Right cardiac atrium (tissue), 5 donors: Measurements from ENCODE around the gene KDM1B. TPM values are rescaled to one million over a fixed set of nuclear protein-coding genes. Genes with fewer than 3 reads are reported as not detected.

ENCODE experiments used
- ATAC-seq, 2 donors: fragments of 200-7000 bp; cut with Tn5 transposase; one replicate each; pipeline versions ENCODE4 v1.8.0 to v1.9.1; 2020; ENCODE audit warnings: moderate library complexity in 2 of 2, mild to moderate bottlenecking in 1 of 2
- DNase-seq, 3 donors: peaks; one replicate each; pipeline ENCODE4 v3.0.0-alpha.2; 2020
- H3K27ac ChIP-seq: one replicate; pipeline ENCODE4 v1.5.1; 2013; ENCODE audit warnings: mild to moderate bottlenecking, low read length, control low read depth, moderate library complexity
- H3K27me3 ChIP-seq: one replicate; pipeline ENCODE4 v1.6.1; 2013; ENCODE audit not compliant: control insufficient read depth, insufficient read depth
- H3K4me1 ChIP-seq: one replicate; pipeline ENCODE4 v1.6.1; 2013; ENCODE audit warnings: low read length; ENCODE audit not compliant: control insufficient read depth, insufficient read depth
- H3K4me3 ChIP-seq: one replicate; pipeline ENCODE4 v1.5.1; 2013; ENCODE audit warnings: low read length, control low read depth
- H3K9me3 ChIP-seq: one replicate; pipeline ENCODE4 v1.6.1; 2013; ENCODE audit warnings: low read length; ENCODE audit not compliant: control insufficient read depth
- WGBS: extraction: QIAGEN DNeasy Blood & Tissue Kit; methylation state at CpG from one replicate; pipeline ENCODE4 v1.1.7; 2013; 5-methylcytosine and 5-hydroxymethylcytosine counted together
- intact Hi-C, 4 donors: fragments of 100-400 bp; cut with DNase I; formaldehyde crosslinking; loops; one replicate each; pipeline versions ENCODE4 v1.11.0 to v1.14.0; 2022 to 2023
- polyA plus RNA-seq: library from polyadenylated mRNA; stranded (reverse); fragments of 200-250 nt; gene quantifications from one replicate; pipeline ENCODE4 v1.2.3, GENCODE V29; 2013
- total RNA-seq, 4 donors: library from RNA; stranded (reverse); fragmentation: NEBNext Ultra II Directional; extraction: Animal tissue kit (Norgen Biotek cat#: 25700); gene quantifications; one replicate each; pipeline ENCODE4 v1.2.1, GENCODE V29; 2021
- donor health status: healthy with polysubstance abuse.
- donor health status: DM: no; HTN: yes; CAD: no.
- donor health status: DM: no; HTN: no; CAD: no.
- donor health status: DM: no; HTN: yes; CAD: no; lungs with severe emphysema.
- donor health status: DM: yes; HTN: yes; CAD: no.

KDM1B gene
- total and polyA plus RNA-seq, 5 donors: 4.0 to 14.9 (median 14.6) TPM

DNA sequence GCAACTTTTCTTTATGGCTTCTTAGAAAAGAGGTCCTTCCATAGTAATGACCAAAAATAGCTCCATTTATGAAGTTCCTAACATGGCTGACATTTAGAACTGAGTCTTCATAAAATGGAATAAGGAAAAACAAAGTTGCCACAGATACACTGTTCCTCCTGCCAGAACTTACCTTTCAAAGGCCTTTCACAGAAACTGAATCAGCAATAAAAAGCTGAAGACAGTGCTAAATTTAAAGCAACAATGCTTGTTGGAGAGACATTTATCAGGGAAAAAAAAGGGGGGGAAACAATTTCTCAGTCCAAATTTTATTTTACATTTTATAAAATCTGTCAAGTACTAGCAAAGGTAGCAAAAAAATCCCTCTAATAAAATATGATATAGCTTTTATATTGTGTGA lies 91.8 kb downstream of the KDM1B start:
- Histone ChIP-seq H3K9me3 (no peaks in the 10 kb centered on the region), H3K4me1 (peaks cover 2% of the 10 kb centered on the region), H3K4me3 (no peak overlapping the region), H3K27ac (no peak overlapping the region), H3K27me3 (no peaks in the 10 kb centered on the region)
- intact Hi-C loops: no loop called here
- DNase-seq: no peak
- no peak for ATAC-seq

DNA sequence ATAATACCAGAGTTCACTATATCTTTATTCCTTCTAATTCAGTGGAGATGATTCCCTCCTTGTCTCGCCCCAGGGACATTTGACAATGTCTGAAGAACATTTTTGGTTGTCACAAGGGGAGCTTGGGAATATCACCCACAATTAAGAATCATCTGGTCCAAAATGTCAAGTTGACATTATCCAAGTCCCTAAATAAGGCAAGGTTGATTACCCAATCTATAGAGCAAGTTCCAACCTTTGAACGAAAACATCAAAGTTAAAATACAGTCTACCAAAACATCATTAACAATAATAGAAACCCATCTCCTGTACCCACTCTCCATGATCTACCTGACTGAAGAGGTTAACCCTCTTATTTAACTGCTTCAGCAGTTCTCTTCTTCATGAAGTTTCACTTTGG lies 93.5 kb downstream of the KDM1B start:
- Histone ChIP-seq H3K4me3 (no peak overlapping the region), H3K27ac (no peak overlapping the region), H3K27me3 (no peaks in the 10 kb centered on the region), H3K4me1 (no peaks in the 10 kb centered on the region), H3K9me3 (no peaks in the 10 kb centered on the region)
- intact Hi-C loops: no loop called here
- DNase-seq (no peak), ATAC-seq (no peak)
- 94% methylated on average over 2 of the region's 2 CpGs for WGBS

DNA sequence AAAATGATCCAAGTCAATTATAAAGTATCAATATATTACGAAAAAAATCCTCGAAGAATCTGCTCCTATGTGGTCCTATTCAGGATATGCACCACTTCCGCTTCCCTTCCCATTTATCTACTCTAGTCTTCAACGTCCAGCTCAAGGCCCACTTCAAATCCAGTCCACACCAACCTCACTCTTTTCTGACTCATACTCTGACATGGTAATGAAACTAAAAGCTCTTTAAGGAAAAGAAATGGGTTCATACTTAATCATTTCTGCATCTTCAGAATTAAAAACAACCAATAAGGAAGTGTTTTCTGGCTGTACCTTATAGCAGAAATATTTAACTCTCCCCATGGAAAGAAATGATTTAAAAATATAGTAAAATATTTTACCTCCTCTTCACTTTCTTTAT lies 94.0 kb downstream of the KDM1B start:
- intact Hi-C loops: no loop called here
- no peak overlapping the region for H3K27ac ChIP-seq
- no peaks in the 10 kb centered on the region for H3K9me3 ChIP-seq
- H3K4me1 ChIP-seq: no peaks in the 10 kb centered on the region
- ATAC-seq (no peak), DNase-seq (no peak)
- 85% methylated on average over 4 of the region's 4 CpGs for WGBS
- H3K27me3 ChIP-seq: no peaks in the 10 kb centered on the region
- H3K4me3 ChIP-seq: no peak overlapping the region

DNA sequence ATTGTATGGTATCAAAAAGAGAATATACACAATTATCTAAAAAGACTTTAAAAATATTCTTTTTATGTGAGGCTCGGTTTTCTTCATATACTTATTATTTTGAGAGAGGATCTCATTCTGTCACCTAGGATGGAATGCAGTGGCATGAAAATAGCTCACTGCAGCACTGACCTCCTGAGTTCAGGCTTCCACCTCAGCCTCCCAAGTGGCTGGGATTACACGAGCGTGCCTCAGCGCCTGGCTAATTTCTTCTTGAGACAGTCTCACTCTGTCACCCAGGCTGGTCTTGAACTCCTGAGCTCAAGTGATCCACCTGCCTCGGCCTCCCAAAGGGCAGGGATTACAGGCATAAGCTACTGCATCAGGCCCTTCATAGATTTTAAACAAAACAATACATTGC lies 98.4 kb downstream of the KDM1B start:
- H3K4me3 ChIP-seq: no peak overlapping the region
- peak overlapping the region; percentile 55 for H3K27ac ChIP-seq
- 63% methylated on average over 5 of the region's 5 CpGs for WGBS
- no peak for DNase-seq
- no peaks in the 10 kb centered on the region for H3K4me1 ChIP-seq
- peak in 1 of 2 donors; percentile 41 for ATAC-seq
- intact Hi-C loops: no loop called here
- no peaks in the 10 kb centered on the region for H3K9me3 ChIP-seq
- no peaks in the 10 kb centered on the region for H3K27me3 ChIP-seq

DNA sequence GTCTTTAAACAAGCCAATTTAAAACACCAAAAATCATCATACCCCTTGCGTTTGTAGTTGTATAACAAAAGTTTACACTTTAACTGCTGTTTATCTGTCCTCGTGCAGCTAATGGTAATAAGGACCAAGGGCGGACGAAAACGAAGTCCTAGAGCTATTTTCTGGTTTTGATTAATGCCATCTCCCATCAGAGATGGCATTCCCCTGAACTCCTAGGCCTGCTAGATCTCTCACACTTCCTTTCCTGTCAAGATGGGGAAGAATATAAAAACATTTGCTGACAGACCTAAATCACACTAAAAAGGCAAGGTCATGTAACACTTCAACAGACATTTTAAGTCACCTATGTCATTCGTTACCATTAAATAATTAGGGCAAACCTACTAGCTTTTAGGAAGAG lies 99.6 kb downstream of the KDM1B start:
- Histone ChIP-seq H3K9me3 (no peaks in the 10 kb centered on the region), H3K27ac (no peak overlapping the region), H3K4me3 (no peak overlapping the region), H3K27me3 (no peaks in the 10 kb centered on the region), H3K4me1 (no peaks in the 10 kb centered on the region)
- 59% methylated on average over 6 of the region's 6 CpGs for WGBS
- ATAC-seq (no peak), DNase-seq (no peak)
- intact Hi-C loops: no loop called here

DNA sequence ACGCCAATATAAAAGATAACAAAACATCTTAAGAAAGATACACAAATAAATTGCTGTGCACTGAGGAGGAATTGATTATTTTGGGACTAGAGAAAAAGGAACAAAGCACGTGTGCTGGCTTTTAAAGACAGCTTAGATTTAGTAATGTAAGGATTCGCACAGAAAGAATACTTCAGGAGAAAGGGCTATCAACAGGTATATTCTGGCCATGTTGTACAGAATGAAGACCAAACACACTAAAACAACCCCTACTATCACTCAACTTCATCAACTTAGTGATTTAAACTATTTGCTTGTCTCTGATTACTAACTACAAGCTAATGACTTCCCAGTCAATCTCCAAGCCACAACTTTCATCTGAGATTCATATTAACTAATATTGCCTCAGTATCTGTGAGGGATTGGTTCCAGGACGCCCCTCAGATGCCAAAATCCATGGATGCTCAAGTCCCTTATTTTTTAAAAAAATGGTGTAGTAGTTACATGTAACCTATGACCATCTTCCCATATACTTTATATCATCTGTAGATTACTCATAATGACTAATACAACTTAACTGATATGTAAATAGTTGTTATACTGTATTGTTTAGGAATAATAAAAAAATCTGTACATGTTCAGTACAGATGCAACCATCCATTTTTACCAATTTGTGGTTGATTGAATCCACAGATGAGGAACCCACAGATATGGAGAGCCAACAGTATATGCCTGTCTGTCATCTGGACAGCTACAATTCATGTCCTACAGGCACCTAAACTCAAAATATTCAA lies 104.6 kb downstream of the KDM1B start:
- intact Hi-C loops: no loop called here
- no peaks in the 10 kb centered on the region for H3K27me3 ChIP-seq
- no peak for DNase-seq
- no peaks in the 10 kb centered on the region for H3K9me3 ChIP-seq
- H3K4me1 ChIP-seq: peaks cover 3% of the 10 kb centered on the region
- no peak overlapping the region for H3K27ac ChIP-seq
- 81% methylated on average over 4 of the region's 4 CpGs for WGBS
- no peak overlapping the region for H3K4me3 ChIP-seq
- no peak for ATAC-seq

DNA sequence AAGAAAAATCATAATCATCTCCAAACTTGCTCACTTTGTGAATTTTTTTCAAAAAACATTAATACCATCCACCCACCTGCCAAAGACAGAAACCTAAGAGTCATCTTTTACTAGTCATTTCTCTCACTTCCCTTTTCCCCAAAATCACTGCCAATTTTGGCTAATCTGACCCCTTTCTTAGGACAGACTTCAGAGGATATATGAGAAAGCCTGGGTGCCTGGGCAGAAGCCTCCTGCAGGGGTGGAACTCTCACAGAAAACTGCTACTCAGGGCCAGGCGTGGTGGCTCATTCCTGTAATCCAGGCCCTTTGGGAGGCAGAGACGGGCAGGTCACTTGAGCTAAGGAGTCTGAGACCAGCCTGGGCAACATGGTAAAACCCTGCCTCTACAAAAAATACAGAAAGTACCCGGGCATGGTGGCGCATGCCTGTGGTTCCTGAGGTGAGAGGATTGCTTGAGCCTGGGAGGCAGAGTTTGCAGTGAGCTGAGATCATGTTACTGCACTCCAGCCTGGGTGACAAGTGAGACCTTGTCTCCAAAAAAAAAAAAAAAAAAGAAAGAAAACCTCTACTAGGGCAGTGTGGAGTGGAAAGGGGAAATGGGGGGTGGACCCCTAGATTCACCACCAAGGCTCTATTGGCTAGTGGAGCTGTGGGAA lies 105.4 kb downstream of the KDM1B start:
- Histone ChIP-seq H3K9me3 (no peaks in the 10 kb centered on the region), H3K4me1 (peaks cover 3% of the 10 kb centered on the region), H3K27ac (peak overlapping the region; percentile 51), H3K27me3 (no peaks in the 10 kb centered on the region), H3K4me3 (no peak overlapping the region)
- ATAC-seq (no peak), DNase-seq (peak in 2 of 3 donors; percentile 49 to 58)
- 55% methylated on average over 4 of the region's 4 CpGs for WGBS
- intact Hi-C loops: no loop called here

DNA sequence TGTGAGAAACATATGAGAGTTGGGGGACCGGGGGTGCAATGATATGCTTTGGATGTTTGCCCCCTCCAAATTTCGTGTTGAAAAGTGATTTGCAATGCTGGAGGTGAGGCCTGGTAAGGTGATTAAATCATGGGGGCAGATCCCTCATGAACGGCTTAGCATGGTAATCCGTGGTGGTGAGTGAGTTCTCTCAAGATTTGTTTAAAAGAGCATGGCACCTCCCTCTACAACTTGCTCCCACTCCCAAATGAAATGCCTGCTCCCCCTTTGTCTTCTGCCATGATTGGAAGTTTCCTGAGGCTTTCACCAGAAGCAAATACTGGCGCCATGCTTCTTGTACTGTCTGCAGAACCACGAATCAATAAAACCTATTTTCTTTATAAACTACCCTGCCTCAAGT lies 106.7 kb downstream of the KDM1B start:
- Histone ChIP-seq H3K9me3 (no peaks in the 10 kb centered on the region), H3K4me3 (no peak overlapping the region), H3K27me3 (no peaks in the 10 kb centered on the region), H3K4me1 (peaks cover 3% of the 10 kb centered on the region), H3K27ac (no peak overlapping the region)
- no peak for ATAC-seq
- no peak for DNase-seq
- intact Hi-C loops: no loop called here
- 70% methylated on average over 6 of the region's 6 CpGs for WGBS

DNA sequence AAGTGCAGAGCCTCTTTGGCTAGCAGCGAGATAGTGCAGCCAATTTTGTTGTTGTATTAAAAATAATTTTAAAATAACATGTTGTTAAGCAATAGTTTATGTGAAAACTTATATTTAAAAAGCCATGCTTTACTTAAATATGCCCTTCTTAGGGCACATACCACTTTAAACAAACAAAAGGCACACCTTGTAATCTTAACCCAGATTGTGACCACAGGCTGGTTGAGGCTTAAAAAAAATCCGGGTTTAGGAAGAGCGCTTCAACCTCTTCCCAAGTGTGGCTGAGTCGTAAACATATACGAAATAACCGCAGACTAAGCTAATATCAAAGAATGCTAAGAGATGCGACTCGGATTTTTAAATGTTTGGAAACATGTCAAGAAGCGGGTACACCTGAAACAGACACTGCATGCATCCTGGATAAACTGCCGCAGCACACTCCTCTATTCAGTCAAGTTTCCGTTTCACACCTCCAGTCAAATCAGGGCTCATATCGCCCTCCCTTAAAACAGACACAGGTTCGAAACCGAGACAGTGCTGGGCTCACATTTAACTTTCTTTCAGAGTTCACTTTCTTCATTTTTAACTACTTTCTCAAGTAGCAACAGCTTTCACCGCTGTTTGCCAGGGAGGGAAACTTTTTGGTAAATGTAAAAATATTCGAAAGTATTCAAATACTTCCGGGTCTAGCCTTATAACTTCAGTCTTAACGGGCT lies 107.6 kb downstream of the KDM1B start:
- H3K4me1 ChIP-seq: peaks cover 3% of the 10 kb centered on the region
- no peaks in the 10 kb centered on the region for H3K9me3 ChIP-seq
- 6% methylated on average over 18 of the region's 18 CpGs for WGBS
- no peak for ATAC-seq
- H3K27me3 ChIP-seq: no peaks in the 10 kb centered on the region
- H3K4me3 ChIP-seq: peak overlapping the region; percentile 97
- no peak overlapping the region for H3K27ac ChIP-seq
- intact Hi-C loops: no loop called here
- no peak for DNase-seq

DNA sequence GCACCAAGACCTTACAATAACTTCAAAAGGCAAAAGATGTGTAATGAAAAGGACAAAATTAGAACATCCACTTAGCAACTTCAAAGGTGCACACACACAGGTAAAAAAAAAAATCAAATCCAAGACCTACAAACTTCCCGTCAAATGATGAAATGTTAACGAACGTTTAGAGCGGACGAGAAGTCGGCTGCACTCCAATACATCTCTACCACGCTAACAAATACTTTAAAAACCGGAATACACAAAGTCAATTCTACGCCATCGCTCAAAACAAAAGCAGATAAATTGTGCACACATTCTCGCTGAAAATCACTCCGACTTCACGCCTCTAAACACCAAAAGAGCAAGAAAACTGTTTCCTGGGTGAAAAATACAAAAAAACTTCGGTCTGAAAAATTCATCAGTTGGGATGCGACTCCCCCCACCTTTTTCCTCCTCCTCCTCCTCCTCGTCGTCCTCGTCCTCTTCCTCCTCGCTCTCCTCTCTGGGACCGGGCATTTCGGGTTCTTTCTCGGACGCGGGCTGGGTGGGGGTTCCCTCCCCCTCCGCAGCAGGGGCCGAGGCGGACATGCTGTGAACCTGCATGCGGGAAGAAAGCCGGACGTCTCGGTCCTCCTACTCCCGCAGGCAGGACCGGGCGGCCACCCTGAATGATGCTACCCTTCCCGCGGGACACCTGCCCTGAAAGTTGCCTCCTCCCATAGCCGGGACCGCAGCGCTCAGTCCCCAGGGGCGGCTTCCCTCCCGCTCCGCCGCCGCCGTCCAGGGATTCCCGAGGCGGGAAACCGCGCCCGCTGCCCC lies 108.4 kb downstream of the KDM1B start:
- H3K4me1 ChIP-seq: peaks cover 3% of the 10 kb centered on the region
- under 1% methylated on average over 50 of the region's 50 CpGs for WGBS
- H3K4me3 ChIP-seq: peak overlapping the region; percentile 97
- H3K9me3 ChIP-seq: no peaks in the 10 kb centered on the region
- DNase-seq (peak in 1 of 3 donors; percentile 67), ATAC-seq (no peak)
- no peaks in the 10 kb centered on the region for H3K27me3 ChIP-seq
- H3K27ac ChIP-seq: peak overlapping the region; percentile 98
- intact Hi-C loops: no loop called here
